GM12872 (cell line): ENCODE measurements around the gene GPR176.

Experiments
- TF ChIP-seq, protein P1 (sequence below): IDR thresholded peaks from 3 replicates; pipeline ENCODE4 v1.5.1; 2011; ENCODE audit warnings: low read depth, mild to moderate bottlenecking, low read length, moderate library complexity; ENCODE audit not compliant: insufficient read depth

Gene GPR176

DNA sequence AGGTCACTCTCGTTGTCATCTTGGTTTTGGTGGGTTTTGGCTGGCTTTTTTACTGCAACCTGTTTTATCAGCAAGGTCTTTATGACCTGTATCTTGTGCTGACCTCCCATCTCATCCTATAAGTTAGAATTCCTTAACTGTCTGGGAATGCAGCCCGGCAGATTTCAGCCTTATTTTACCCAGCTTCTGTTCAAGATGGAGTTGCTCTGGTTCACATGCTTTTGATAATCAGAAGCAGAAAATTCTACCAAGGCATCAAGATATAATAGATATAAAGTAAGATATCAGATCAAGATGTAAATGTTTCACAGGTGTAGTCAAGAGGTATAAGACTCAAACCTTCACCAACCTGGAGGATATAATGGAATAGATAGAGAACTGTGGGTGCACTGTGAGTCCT lies 16.0 kb downstream of the GPR176 start:
- TF ChIP-seq, protein P1, sequence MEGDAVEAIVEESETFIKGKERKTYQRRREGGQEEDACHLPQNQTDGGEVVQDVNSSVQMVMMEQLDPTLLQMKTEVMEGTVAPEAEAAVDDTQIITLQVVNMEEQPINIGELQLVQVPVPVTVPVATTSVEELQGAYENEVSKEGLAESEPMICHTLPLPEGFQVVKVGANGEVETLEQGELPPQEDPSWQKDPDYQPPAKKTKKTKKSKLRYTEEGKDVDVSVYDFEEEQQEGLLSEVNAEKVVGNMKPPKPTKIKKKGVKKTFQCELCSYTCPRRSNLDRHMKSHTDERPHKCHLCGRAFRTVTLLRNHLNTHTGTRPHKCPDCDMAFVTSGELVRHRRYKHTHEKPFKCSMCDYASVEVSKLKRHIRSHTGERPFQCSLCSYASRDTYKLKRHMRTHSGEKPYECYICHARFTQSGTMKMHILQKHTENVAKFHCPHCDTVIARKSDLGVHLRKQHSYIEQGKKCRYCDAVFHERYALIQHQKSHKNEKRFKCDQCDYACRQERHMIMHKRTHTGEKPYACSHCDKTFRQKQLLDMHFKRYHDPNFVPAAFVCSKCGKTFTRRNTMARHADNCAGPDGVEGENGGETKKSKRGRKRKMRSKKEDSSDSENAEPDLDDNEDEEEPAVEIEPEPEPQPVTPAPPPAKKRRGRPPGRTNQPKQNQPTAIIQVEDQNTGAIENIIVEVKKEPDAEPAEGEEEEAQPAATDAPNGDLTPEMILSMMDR: no peak

DNA sequence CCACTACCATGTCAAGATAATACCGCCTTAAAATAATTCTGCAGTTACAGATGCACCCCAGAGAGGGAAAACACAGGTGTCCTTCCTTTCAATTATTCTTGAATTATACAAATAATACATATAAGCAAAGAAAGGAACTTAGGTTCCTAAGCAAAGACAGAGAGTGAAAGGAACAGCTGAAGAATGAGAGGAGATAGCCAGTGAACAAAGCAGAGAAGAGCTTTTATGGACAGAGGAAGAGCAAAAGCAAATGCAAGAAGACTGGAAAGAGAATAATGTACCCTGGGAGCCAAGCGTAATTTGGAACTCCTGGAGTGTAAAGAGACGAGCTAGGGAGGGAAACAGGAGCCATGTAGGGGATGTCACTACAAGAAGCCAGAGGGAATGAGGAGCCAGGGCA lies 21.7 kb downstream of the GPR176 start:
- TF ChIP-seq, protein P1: no peak

DNA sequence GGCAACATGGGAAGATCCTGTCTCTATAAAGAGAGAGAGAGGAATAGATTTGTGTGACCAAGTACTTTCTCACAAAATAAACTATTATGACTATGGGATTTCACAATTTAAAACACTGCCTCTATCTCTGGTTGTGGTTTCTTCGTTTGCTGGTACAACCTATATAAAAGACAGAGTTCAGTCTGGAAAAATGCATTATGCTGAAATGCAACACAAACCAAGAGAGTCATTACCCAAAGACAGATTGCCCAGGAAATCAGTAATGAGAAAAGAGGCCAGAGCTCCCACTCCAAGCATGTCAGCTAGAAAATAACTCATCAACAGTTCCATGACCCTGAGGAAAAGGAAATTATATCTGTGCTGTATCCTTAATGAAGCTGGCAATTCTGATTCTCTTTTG lies 23.2 kb downstream of the GPR176 start:
- TF ChIP-seq, protein P1: no peak

DNA sequence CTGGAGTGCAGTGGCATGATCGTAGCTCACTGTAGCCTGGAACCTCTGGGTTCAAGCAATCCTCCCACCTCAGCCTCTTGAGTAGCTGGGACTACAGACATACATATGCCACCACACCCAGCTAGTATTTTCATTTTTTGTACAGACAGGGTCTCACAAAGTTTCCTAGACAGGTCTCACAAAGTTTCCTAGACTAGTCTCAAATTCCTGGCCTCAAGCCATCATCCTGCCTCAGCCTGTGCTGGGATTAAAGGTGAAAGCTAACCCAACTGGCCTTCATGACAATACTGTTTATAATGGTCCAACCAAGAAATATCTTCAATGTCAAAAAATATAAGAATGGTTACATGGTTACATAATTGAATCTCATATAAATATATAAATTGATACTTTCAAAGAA lies 24.0 kb downstream of the GPR176 start:
- TF ChIP-seq, protein P1: no peak

DNA sequence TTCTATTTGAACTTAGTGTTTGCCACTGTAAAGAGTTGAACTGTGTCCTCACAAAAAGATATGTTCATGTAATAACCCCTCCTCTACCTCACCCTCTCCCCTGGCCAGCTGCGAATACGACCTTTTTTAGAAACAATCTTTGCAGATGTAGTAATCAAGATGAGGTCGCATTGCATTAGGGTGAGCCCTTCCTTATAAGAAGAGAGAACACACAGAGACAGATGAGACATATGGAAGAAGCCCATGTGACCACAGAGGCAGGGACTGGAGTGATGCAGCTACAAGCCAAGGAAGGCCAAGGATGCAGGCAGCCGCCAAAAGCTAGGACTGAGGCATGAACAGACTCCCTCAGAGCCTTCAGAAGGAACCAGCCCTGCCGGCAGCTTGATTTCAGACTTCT lies 27.6 kb downstream of the GPR176 start:
- TF ChIP-seq, protein P1: no peak

DNA sequence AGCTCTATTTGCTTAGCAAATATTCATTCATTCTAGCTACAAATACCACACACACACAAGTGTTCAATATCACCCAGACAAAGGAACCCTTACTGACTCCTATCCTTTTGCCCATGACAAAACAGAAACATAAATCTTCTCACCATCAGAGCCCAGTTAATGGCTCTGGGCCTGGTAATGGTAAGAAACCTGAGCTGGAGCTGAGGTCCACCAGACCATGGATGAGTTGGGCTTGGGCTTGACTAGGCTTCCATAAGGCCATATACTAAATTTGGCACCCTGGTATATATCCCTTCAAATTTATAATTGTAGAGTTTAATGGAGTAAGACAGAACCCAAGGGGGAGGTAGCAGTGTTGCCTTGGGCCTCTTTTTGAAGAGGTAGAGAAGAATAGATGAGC lies 29.4 kb downstream of the GPR176 start:
- TF ChIP-seq, protein P1: no peak

DNA sequence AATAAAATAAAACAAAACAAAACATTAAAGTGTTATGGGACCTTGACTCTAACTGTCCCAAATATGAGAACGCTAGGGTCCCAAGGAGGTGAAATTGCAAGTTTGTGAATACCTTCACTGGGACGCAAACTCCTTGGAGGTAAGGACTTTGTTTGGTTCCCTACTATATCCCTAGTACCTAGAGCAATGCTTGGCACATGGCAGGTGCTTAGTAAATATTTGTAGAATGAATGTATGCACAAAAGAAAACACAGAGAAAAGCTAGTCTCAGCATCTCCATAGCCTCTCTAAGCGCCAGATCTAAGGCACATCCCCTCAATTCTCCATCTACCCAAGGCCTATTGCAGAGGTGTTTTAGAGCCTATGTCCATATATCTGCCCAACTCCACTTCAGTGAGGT lies 30.5 kb downstream of the GPR176 start:
- TF ChIP-seq, protein P1: no peak

DNA sequence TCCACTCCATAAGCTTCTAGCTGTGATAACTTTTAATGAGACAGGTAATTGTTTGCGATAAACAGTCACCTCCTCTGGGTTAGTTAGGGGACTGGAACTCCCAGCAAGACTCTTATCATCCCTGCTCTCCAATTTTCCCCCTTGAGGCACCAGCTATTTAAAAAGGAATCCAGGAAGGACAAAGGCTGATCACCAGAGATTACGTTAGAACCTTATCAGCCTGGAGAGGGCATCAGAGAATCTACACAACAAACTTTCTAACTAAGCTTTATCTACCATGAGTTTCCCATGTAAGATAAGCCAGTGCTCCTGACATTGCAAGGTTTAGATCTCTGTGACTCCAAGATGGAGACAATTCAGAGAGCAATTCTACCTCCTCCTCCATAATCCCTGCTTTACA lies 31.3 kb downstream of the GPR176 start:
- TF ChIP-seq, protein P1: no peak
